Stimulated activated CD8-positive, alpha-beta memory T cell treated with anti-CD3 and anti-CD28 coated beads, Interleukin-2, amount 100 ng/mL, for 1 hour (primary cell): ENCODE data around the gene RLF.

Experiments
- DNase-seq, 2 donors: peaks; one replicate each; pipeline ENCODE4 v3.0.0-alpha.2; 2020; ENCODE audit warnings: low read depth in 2 of 2

The RLF gene

GRCh38 chr1:40232444-40232843 lies 71.3 kb downstream of the RLF start:
- DNase-seq, result peak in 1 of 2 donors; percentile 17

- DNase-seq, result no peak
Measured at GRCh38 chr1:40239626-40240025, 78.4 kb downstream of the RLF start.

GRCh38 chr1:40240390-40240789 lies 79.2 kb downstream of the RLF start:
- no peak for DNase-seq

- no peak for DNase-seq
Measured at GRCh38 chr1:40241362-40241761, 80.2 kb downstream of the RLF start.

GRCh38 chr1:40243351-40243750 lies 82.2 kb downstream of the RLF start:
- DNase-seq, result no peak

- no peak for DNase-seq
Measured at GRCh38 chr1:40244138-40244744, 83.1 kb downstream of the RLF start.

- DNase-seq, result no peak
Measured at GRCh38 chr1:40245686-40246085, 84.5 kb downstream of the RLF start.

GRCh38 chr1:40247655-40248054 lies 86.5 kb downstream of the RLF start, which contains the start of gene TMCO2:
TMCO2 (plus strand) TSS chr1:40247937; CDS start chr1:40247994, 57 bp downstream.
- no peak for DNase-seq

- no peak for DNase-seq
Measured at GRCh38 chr1:40248412-40248811, 87.2 kb downstream of the RLF start.

GRCh38 chr1:40251456-40251855 lies 90.3 kb downstream of the RLF start:
- no peak for DNase-seq

GRCh38 chr1:40252601-40253000 lies 91.4 kb downstream of the RLF start:
- no peak for DNase-seq

- no peak for DNase-seq
Measured at GRCh38 chr1:40255231-40255630, 94.0 kb downstream of the RLF start.

- no peak for DNase-seq
Measured at GRCh38 chr1:40256401-40257084, 95.4 kb downstream of the RLF start.

- no peak for DNase-seq
Measured at GRCh38 chr1:40257313-40257687, 96.1 kb downstream of the RLF start.

GRCh38 chr1:40257688-40258444 lies 96.7 kb downstream of the RLF start, which contains the start of gene ZMPSTE24:
ZMPSTE24 (plus strand) TSS chr1:40258236; CDS start chr1:40258272, 36 bp downstream.
- DNase-seq, result peak; percentile 88 to 91

GRCh38 chr1:40258445-40258769 lies 97.2 kb downstream of the RLF start:
- no peak for DNase-seq

GRCh38 chr1:40264354-40264781 lies 103.2 kb downstream of the RLF start:
- DNase-seq, result no peak

- no peak for DNase-seq
Measured at GRCh38 chr1:40265298-40265697, 104.1 kb downstream of the RLF start.

GRCh38 chr1:40265919-40266318 lies 104.7 kb downstream of the RLF start:
- DNase-seq, result no peak

- no peak for DNase-seq
Measured at GRCh38 chr1:40266786-40267535, 105.8 kb downstream of the RLF start.

GRCh38 chr1:40267767-40268187 lies 106.6 kb downstream of the RLF start:
- DNase-seq, result no peak

GRCh38 chr1:40268211-40268610 lies 107.0 kb downstream of the RLF start:
- no peak for DNase-seq
